NCI-H460 (cell line): Measurements from ENCODE around the gene MTR. TPM values are rescaled to one million over a fixed set of nuclear protein-coding genes. Genes with fewer than 3 reads are reported as not detected.
"Not testable (repeated sequence)": the region's sequence is repeated elsewhere in the genome, so short reads cannot be mapped to it uniquely, and the experiment has no call there.

Source experiments
- DNase-seq: peaks from one replicate; pipeline ENCODE4 v3.0.0-alpha.2; 2016; ENCODE audit warnings: low read depth; ENCODE audit errors: extremely low read depth
- total RNA-seq: library from RNA; depleted of rRNA; stranded (reverse); fragments of >200 nt; shearing (Covaris generic); gene quantifications from 2 replicates; pipeline ENCODE4 v1.2.3, GENCODE V29; 2014

MTR gene
- total RNA-seq, 1 experiment from 2014 or later = 29.4 TPM

DNA sequence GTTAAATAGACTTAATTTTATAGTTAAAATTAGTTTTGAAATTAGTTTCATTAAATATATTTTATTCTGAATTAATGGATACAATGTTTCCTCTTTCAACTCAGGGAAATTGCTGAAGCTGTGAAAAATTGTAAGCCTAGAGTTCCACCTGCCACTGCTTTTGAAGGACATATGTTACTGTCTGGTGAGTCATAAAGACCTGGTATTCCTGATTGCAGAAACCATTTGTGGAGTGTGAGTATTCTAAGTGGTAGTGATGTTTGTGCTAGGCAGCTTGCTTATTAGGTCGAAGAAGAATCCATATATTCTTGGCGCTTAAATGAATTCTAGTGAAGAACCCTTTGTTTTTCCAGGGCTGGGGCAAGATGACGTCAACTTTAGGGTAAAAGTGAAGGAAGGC lies 34.0 kb downstream of the MTR start:
- DNase-seq = no peak

GRCh38 chr1:236830116-236830515 lies 35.0 kb downstream of the MTR start:
- no peak for DNase-seq

- DNase-seq = no peak
Observed at GRCh38 chr1:236830560-236830959, 35.5 kb downstream of the MTR start.

DNA sequence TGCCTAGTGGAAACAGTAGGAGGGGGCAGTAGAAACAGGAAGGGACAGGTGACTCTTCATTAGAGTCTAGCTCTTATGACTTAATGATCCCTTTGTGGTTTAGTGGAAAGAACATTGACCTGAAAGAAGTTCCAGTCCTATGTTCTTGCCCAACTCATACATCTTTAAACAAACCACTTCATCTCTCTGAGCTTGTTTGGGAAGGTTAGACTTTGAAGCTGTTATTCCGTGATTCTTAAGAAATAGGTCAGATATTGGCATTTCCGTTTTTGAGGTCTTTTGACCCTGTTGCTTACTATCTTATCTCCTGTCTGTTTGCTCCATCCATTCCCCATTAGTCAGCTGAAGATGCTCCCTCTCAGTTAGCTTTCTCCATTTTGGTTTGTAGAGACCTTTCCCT lies 38.5 kb downstream of the MTR start:
- no peak for DNase-seq

- DNase-seq = no peak
Observed at GRCh38 chr1:236834876-236835275, 39.8 kb downstream of the MTR start.

DNA sequence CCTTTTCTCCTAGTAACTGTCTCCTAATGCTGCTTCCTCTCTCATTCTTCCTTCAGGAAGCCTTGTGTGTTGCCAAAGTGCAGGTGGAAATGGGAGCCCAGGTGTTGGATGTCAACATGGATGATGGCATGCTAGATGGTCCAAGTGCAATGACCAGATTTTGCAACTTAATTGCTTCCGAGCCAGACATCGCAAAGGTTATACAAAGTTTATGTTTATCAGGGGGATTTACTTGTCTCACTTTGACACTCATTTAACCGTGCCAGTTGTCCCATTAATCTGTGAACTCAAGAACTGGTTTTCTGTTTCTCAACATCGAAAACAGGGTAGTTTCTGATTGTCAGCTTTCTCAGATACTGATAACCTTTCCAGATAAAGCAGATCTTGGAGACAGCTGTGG lies 40.4 kb downstream of the MTR start:
- DNase-seq = no peak

GRCh38 chr1:236836157-236836556 lies 41.1 kb downstream of the MTR start:
- DNase-seq = no peak

- DNase-seq = no peak
Observed at GRCh38 chr1:236837115-236837514, 42.0 kb downstream of the MTR start.

GRCh38 chr1:236837897-236838296 lies 42.8 kb downstream of the MTR start:
- no peak for DNase-seq

GRCh38 chr1:236841341-236841740 lies 46.2 kb downstream of the MTR start:
- no peak for DNase-seq

DNA sequence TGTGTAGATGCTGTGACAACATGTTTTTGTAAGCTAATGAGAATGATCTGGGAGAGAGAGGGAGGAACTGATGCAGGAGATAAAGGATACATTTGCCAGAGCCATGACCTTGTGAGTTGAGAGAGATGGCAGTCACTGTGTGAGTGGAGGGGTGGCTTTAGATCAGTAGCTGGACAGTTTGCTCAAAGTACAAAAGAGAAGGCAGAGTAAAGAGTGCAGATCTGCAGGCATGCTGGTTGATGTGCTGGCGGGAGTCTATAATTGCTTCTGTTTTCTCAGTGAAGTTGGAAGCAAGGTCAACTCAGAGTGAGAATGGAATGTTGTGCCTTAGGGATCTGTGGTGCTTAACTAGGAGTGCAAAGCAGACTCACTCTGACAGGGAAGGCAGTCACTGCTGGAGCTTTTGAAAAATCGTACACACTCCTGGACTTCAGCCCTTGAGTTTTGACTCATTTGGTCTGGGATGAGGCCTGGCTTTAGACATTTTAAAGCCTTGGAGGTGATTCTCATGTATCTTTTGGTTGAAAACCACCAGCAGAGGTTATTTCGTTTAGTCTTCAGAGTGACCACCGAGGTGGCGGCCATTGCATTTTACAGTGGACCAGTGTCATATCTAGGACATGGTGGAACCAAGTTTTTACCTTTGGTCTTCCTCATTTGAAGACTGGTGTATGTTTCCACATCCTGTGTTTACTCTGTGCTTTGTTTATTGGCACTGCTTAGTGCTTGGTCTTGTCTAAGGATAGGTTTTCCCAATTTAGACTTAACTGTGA lies 49.6 kb downstream of the MTR start:
- DNase-seq = no peak

DNA sequence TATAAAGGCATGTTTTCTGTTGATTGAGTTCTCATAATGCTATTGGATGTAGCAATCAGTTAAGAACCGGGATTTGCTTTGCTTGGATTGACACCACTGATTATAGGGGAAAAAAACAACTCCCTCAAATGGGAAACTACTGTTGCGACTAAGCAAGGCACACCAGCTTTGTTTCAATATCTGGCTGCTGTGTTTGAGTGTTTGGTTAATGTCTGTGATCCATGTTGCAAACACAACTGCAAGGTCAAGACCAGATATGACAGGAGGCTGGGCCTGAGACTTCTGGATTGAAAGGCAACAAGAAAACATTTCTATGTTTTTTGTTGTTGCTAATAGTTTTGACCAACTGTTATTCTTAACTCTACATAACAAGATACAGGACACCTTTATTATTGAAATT lies 50.7 kb downstream of the MTR start:
- DNase-seq = no peak

DNA sequence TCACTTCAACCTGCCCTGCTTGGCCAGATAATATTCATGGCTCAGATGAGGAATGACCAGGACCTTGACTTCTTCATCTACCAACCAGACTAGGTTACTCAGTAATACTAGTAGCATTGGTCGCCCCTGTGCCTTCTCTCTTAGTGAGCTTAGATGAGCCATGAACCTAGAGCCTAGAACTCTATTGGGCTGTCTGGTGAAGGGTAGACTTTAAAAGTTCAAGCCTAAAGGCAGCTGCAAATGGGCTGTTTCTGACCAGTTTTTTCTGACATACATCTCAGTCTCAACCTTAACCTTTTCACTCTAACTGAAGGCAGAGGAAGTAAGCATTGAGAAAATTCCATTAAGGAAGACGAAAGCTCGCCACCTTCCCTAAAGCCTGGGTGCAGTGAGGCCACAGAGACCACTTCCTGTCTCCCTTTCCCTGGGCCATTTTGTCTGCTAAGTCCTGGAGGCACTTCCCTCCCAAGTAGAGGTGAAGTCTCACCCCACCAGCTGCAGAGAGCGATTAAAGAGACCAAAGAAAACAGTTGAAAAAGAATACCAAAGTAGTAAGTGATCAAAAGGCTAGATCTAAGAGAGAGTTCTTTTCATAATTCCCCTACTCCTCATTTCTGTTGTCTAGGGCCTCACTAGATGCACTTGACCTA lies 53.3 kb downstream of the MTR start:
- no peak for DNase-seq

GRCh38 chr1:236850077-236850979 lies 55.2 kb downstream of the MTR start:
- no peak for DNase-seq

DNA sequence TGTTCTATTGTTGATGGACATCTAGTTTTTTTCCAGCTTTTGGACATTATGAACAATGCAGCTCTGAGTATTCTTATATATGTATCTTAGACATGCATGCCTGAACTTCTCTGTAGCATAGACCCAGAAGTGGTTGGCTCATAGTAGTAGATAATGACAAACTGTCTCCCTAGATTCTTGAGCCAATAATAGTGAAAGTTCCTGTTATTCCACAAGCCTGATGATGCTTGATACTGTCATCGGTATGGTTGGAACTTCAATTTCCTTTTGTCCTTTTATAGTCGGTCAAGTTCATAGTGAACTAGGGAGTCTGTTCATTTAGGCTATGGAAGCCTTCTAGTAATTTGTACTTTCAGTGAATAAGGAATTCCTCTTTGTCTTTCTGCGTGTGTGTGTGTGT lies 56.8 kb downstream of the MTR start:
- no peak for DNase-seq

GRCh38 chr1:236853921-236854604 lies 59.0 kb downstream of the MTR start:
- DNase-seq = no peak

DNA sequence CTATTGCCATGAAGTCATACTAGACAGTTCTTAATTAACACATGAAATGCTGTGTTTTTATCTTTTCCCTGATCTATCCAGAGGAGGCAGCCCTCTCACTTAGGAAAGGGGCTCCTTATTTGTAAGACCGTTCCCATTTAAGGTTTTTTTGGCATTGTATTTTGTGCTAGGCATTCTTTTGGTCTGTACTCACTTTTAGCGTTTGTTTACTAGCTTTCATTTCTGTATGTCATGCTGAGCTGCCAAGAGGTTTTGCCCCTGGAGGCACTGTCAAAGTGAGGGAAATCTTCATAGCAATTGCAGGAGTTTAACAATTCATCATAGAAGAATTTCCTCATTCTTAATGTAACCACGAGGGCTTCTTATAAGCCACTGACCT lies 59.5 kb downstream of the MTR start:
- no peak for DNase-seq

GRCh38 chr1:236856649-236857048 lies 61.6 kb downstream of the MTR start:
- DNase-seq = not testable (repeated sequence)

DNA sequence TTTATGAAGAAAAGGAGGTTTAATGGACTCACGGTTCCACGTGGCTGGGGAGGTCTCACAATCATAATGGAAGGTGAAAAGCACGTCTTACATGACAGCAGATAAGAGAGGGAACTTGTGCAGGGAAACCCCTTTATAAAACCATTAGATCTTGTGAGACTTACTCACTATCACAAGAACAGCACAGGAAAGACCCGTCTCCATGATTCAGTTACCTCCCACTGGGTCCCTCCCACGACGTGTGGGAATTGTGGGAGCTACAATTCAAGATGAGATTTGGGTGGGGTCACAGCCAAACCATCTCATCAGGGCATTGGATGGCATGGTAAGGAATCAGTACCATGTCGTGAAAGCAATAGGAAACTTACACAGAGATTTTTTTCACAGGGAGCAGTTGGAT lies 63.1 kb downstream of the MTR start:
- DNase-seq = no peak

- DNase-seq = no peak
Observed at GRCh38 chr1:236860101-236860500, 65.0 kb downstream of the MTR start.

DNA sequence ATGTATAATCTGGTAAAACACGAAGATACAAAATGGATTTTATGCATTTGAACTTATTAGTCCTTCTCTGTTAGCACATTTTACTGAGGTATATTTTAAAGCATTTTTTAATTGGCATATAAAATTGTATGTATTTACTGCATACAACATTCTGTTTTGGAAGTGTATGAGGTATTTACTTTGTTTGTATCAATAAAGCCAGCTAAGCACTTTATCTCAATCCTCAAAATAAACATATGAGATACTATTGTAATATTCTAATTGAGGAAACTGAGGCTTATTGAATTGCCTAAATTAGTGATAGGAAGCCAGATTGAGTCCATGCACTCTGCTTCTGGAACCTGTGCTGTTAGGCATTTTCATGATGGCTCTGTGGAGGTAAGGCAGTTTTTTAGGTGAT lies 65.6 kb downstream of the MTR start:
- DNase-seq = no peak
